ENCODE data around the gene ABL2.

ABL2 gene

GRCh38 chr1:179052776-179053175, 176.7 kb downstream of the ABL2 start:
- DNase-seq (ENCODE audit: low read depth, low spot score), result no peak
